H1 (cell line): Measurements from ENCODE around the gene TMEM163. TPM values are rescaled to one million over a fixed set of nuclear protein-coding genes. Genes with fewer than 3 reads are reported as not detected.

Experiments
- CTCF ChIA-PET: fragments of 300-600 bp; sonication (Branson Sonifier 250); formaldehyde crosslinking; loops from one replicate; lab custom pipeline; 2021; ENCODE audit not compliant: partially characterized antibody; lab: Charles Lee
- POLR2A ChIA-PET: fragments of 300-600 bp; sonication (Branson Sonifier 250); formaldehyde crosslinking; loops from one replicate; lab custom pipeline; 2021; ENCODE audit warnings: inconsistent platforms; ENCODE audit not compliant: partially characterized antibody; lab: Charles Lee
- DNase-seq, 2 experiments: peaks; one replicate each; pipeline versions ENCODE4 v3.0.0 to v3.0.0-alpha.2; 2010 to 2022; ENCODE audit warnings: low spot score in 2 of 2, low read depth in 1 of 2, mixed read lengths in 1 of 2
- FAIRE-seq: peaks from 2 replicates; lab custom pipeline; 2011; peaks lifted over from hg19 to GRCh38; lab: Jason Lieb, UNC
- H2AFZ ChIP-seq: 2 replicates; pipeline ENCODE4 v1.8.1; 2012; ENCODE audit warnings: low read length, inconsistent platforms
- H2AK5ac ChIP-seq: 2 replicates; pipeline ENCODE4 v1.6.1; 2013; ENCODE audit warnings: low read depth, low read length
- H2BK120ac ChIP-seq: replicated peaks from 2 replicates; pipeline ENCODE3; 2013; ENCODE audit warnings: low read depth, low read length, inconsistent platforms
- H2BK12ac ChIP-seq: 2 replicates; pipeline ENCODE4 v1.6.1; 2013; ENCODE audit warnings: low read depth, low read length
- H2BK15ac ChIP-seq: 2 replicates; pipeline ENCODE4 v1.6.1; 2013; ENCODE audit warnings: low read length
- H2BK20ac ChIP-seq: 2 replicates; pipeline ENCODE4 v1.6.1; 2013; ENCODE audit warnings: low read length
- H2BK5ac ChIP-seq: 2 replicates; pipeline ENCODE4 v1.6.1; 2013; ENCODE audit warnings: low read depth, low read length
- H3K14ac ChIP-seq: 2 replicates; pipeline ENCODE4 v1.6.1; 2013; ENCODE audit warnings: inconsistent platforms; ENCODE audit not compliant: insufficient read length
- H3K18ac ChIP-seq: 2 replicates; pipeline ENCODE4 v1.6.1; 2013; ENCODE audit warnings: low read length; ENCODE audit errors: extremely low read depth
- H3K23ac ChIP-seq: 2 replicates; pipeline ENCODE4 v1.6.1; 2013; ENCODE audit warnings: inconsistent platforms; ENCODE audit not compliant: insufficient read length
- H3K23me2 ChIP-seq: 2 replicates; pipeline ENCODE4 v1.6.1; 2013; ENCODE audit warnings: low read depth, low read length
- H3K27ac ChIP-seq: 2 replicates; pipeline ENCODE4 v1.6.1; 2011; ENCODE audit warnings: low read depth, low read length, inconsistent platforms
- H3K27me3 ChIP-seq, 4 experiments: replicated peaks in 1 of 4; 1 replicate in 1 of 4; 2 replicates in 3 of 4; pipeline versions ENCODE4 v1.6.1 to v1.8.1; 2011 to 2013; ENCODE audit warnings: low read length in 3 of 4, mild to moderate bottlenecking in 3 of 4, inconsistent platforms in 2 of 4, mixed read lengths in 2 of 4, moderate library complexity in 1 of 4; ENCODE audit not compliant: control insufficient read depth in 3 of 4, insufficient read depth in 3 of 4; ENCODE audit errors: extremely low read depth in 1 of 4
- H3K36me3 ChIP-seq, 4 experiments: 2 replicates each; pipeline versions ENCODE4 v1.6.1 to v1.8.1; 2011 to 2013; ENCODE audit warnings: mild to moderate bottlenecking in 4 of 4, low read length in 3 of 4, moderate library complexity in 2 of 4, control low read depth in 1 of 4, inconsistent platforms in 1 of 4; ENCODE audit not compliant: insufficient read depth in 4 of 4, control insufficient read depth in 2 of 4
- H3K4ac ChIP-seq: replicated peaks from 2 replicates; pipeline ENCODE3; 2013; ENCODE audit warnings: low read length, low read depth, mixed read lengths, inconsistent platforms; ENCODE audit not compliant: insufficient read length
- H3K4me1 ChIP-seq, 4 experiments: replicated peaks in 1 of 4; 1 replicate in 1 of 4; 2 replicates in 3 of 4; pipeline versions ENCODE4 v1.6.1 to v1.8.1; 2011 to 2013; ENCODE audit warnings: low read length in 3 of 4, inconsistent platforms in 2 of 4, mixed read lengths in 1 of 4; ENCODE audit not compliant: insufficient read depth in 4 of 4, control insufficient read depth in 3 of 4
- H3K4me2 ChIP-seq, 2 experiments: 2 replicates each; pipeline versions ENCODE4 v1.6.1 to v1.8.1; 2011 to 2013; ENCODE audit warnings: low read depth in 2 of 2, low read length in 2 of 2, control low read depth in 1 of 2, inconsistent platforms in 1 of 2, mild to moderate bottlenecking in 1 of 2; ENCODE audit not compliant: insufficient read depth in 1 of 2
- H3K4me3 ChIP-seq, 4 experiments: fragments of 200-600, 300-600 bp in 1 of 4; sonication (generic), shearing (Covaris generic), sonication (Bioruptor Twin) in 1 of 4; 2 replicates each; pipeline versions ENCODE4 v1.5.1 to v1.8.1; 2011 to 2016; ENCODE audit warnings: low read length in 4 of 4, low read depth in 3 of 4, control low read depth in 2 of 4, inconsistent platforms in 2 of 4, mild to moderate bottlenecking in 2 of 4, mixed read lengths in 1 of 4, moderate library complexity in 1 of 4; ENCODE audit not compliant: insufficient read depth in 2 of 4; ENCODE audit errors: extremely low read depth in 1 of 4
- H3K56ac ChIP-seq: replicated peaks from 2 replicates; pipeline ENCODE3; 2013; ENCODE audit warnings: low read depth, mild to moderate bottlenecking, mixed read lengths, low read length, inconsistent platforms; ENCODE audit not compliant: insufficient read length
- H3K79me1 ChIP-seq: 2 replicates; pipeline ENCODE4 v1.6.1; 2013; ENCODE audit warnings: low read depth, low read length, control low read depth
- H3K79me2 ChIP-seq, 2 experiments: 2 replicates each; pipeline versions ENCODE4 v1.6.1 to v1.8.1; 2012 to 2013; ENCODE audit warnings: low read length in 2 of 2, mild to moderate bottlenecking in 2 of 2, inconsistent platforms in 1 of 2; ENCODE audit not compliant: insufficient read depth in 2 of 2, control insufficient read depth in 1 of 2
- H3K9ac ChIP-seq, 4 experiments: replicated peaks in 1 of 4; 1 replicate in 1 of 4; 2 replicates in 3 of 4; pipeline versions ENCODE4 v1.6.1 to v1.8.1; 2011 to 2013; ENCODE audit warnings: low read depth in 3 of 4, low read length in 3 of 4, control low read depth in 2 of 4, mild to moderate bottlenecking in 2 of 4, moderate library complexity in 2 of 4, inconsistent platforms in 1 of 4; ENCODE audit errors: extremely low read depth in 1 of 4
- H3K9me3 ChIP-seq, 2 experiments: 2 replicates each; pipeline versions ENCODE4 v1.6.1 to v1.8.1; 2012 to 2013; ENCODE audit warnings: mild to moderate bottlenecking in 2 of 2, moderate library complexity in 2 of 2, control low read depth in 1 of 2, inconsistent platforms in 1 of 2, low read depth in 1 of 2, low read length in 1 of 2, mixed read lengths in 1 of 2; ENCODE audit not compliant: insufficient read depth in 2 of 2
- H4K20me1 ChIP-seq, 2 experiments: replicated peaks in 1 of 2; 2 replicates each; pipeline versions ENCODE3 to v1.8.1; 2011 to 2013; ENCODE audit warnings: inconsistent platforms in 2 of 2, low read length in 2 of 2, mild to moderate bottlenecking in 1 of 2; ENCODE audit not compliant: insufficient read depth in 2 of 2, control insufficient read depth in 1 of 2
- H4K5ac ChIP-seq: 2 replicates; pipeline ENCODE4 v1.6.1; 2013; ENCODE audit warnings: low read length, low read depth, mixed read lengths, inconsistent platforms; ENCODE audit not compliant: insufficient read length
- H4K8ac ChIP-seq: 2 replicates; pipeline ENCODE4 v1.8.0; 2013; ENCODE audit warnings: mild to moderate bottlenecking, moderate library complexity, low read length, inconsistent platforms; ENCODE audit not compliant: insufficient read depth; ENCODE audit errors: extremely low read depth
- H4K91ac ChIP-seq: replicated peaks from 2 replicates; pipeline ENCODE3; 2013; ENCODE audit warnings: low read length, mixed read lengths, inconsistent platforms; ENCODE audit not compliant: insufficient read length
- CHD1 ChIP-seq: IDR thresholded peaks from 2 replicates; pipeline ENCODE4 v1.6.1; 2012; ENCODE audit warnings: low read depth, low read length, improper control_type of control experiment
- FOSL1 ChIP-seq: IDR thresholded peaks from 2 replicates; pipeline ENCODE4 v1.6.1; 2011; ENCODE audit warnings: mild to moderate bottlenecking, low read depth, low read length, moderate library complexity; ENCODE audit not compliant: insufficient read depth
- RFX5 ChIP-seq: IDR thresholded peaks from 2 replicates; pipeline ENCODE4 v1.6.1; 2011; ENCODE audit warnings: low read depth, low read length, improper control_type of control experiment, borderline replicate concordance
- SRF ChIP-seq: IDR thresholded peaks from 2 replicates; pipeline ENCODE4 v1.6.1; 2011; ENCODE audit warnings: mild to moderate bottlenecking, low read depth, low read length, moderate library complexity
- WGBS, 2 experiments: shearing (Covaris generic) in 1 of 2; methylation state at CpG; one replicate each; pipeline versions ENCODE4 v1.1.6 to v1.1.7; 2013 to 2015; ENCODE audit warnings: low lambda C conversion rate in 2 of 2, mixed read lengths in 2 of 2, inconsistent platforms in 1 of 2, low coverage in 1 of 2, missing lambda C conversion rate in 1 of 2; ENCODE audit not compliant: insufficient replicate concordance in 2 of 2, insufficient coverage in 1 of 2, insufficient read length in 1 of 2; ENCODE audit errors: extremely low coverage in 1 of 2, missing lambda C conversion rate in 1 of 2; 5-methylcytosine and 5-hydroxymethylcytosine counted together
- polyA plus RNA-seq, 7 experiments: library from polyadenylated mRNA; depleted of rRNA in 3 of 7; stranded (reverse) in 5 of 7; unstranded in 2 of 7; fragments of >200 nt in 5 of 7; fragments of 200-250 nt in 2 of 7; gene quantifications; 1 replicate in 5 of 7; 2 replicates in 1 of 7; 4 replicates in 1 of 7; pipeline versions ENCODE4 v1.2.1 to v1.2.3, GENCODE V29; 2011 to 2013; ENCODE audit warnings: missing spikeins in 2 of 7, mixed read lengths in 2 of 7
- total RNA-seq: library from RNA; stranded (reverse); fragmentation: NEBNext Ultra II Directional; extraction: Animal tissue kit (Norgen Biotek cat#: 25700); gene quantifications from 2 replicates; pipeline ENCODE4 v1.2.1, GENCODE V29; 2021
- TF ChIP-seq, protein P1 (sequence below), 3 experiments: IDR thresholded peaks; 1 replicate in 2 of 3; 2 replicates in 1 of 3; pipeline versions ENCODE4 v1.5.1 to v1.6.1; 2011; ENCODE audit warnings: low read length in 3 of 3, mild to moderate bottlenecking in 3 of 3, inconsistent platforms in 2 of 3, low read depth in 1 of 3, moderate library complexity in 1 of 3; ENCODE audit not compliant: insufficient read depth in 1 of 3; ENCODE audit errors: control extremely low read depth in 1 of 3

Gene TMEM163
- total and polyA plus RNA-seq, 2 of the 8 experiments (the other 6 are each of a cell fraction or from before 2014, with no cell fraction given) = 2.8 to 3.2 TPM

DNA sequence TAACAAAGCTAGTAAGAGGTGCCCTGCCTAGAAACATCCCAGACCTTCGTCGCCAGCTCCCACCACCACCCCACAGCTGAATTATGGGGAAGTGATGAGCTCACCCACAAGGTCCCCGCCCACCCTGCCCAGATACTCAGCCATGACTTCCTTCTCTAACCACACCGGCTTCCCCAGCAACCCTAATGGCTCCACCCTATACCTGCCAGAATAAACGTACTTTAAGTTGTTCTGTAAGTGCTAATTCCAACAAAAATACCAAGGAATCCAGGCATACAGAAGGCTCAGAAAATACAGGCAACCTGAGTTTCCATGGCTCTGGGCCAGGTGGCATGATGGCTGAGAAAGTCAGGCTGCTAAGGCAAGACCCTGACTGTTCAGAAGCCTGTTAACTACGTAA is 39.1 kb downstream of the TMEM163 start:
- CTCF ChIA-PET = interaction anchor here (2.2 kb wide), 1 partner anchor 23 kb away, joined by 5 read pairs; no protein-coding TSS in a partner anchor
- Histone ChIP-seq H2BK20ac (no peak overlapping the region), H3K9me3 (no peaks in the 10 kb centered on the region), H3K14ac (no peak overlapping the region), H3K56ac (no peak overlapping the region), H3K36me3 (no peaks in the 10 kb centered on the region), H2BK120ac (no peak overlapping the region), H4K20me1 (no peaks in the 10 kb centered on the region), H2AK5ac (no peak overlapping the region), H3K23ac (no peak overlapping the region), H2BK5ac (no peak overlapping the region), H2AFZ (no peak overlapping the region), H4K8ac (no peak overlapping the region), H3K4ac (no peak overlapping the region), H2BK15ac (no peak overlapping the region), H3K27me3 (no peaks in the 10 kb centered on the region), H2BK12ac (no peak overlapping the region), H3K79me2 (no peaks in the 10 kb centered on the region), H3K27ac (no peak overlapping the region), H3K18ac (no peak overlapping the region), H3K4me3 (no peak overlapping the region), H3K4me1 (peaks cover 0 to 6% (median 1%) of the 10 kb centered on the region in 4 experiments; a peak in 1 of 7 replicates), H3K9ac (no peak overlapping the region), H4K91ac (no peak overlapping the region), H4K5ac (no peak overlapping the region), H3K4me2 (no peak overlapping the region), H3K23me2 (no peaks in the 10 kb centered on the region), H3K79me1 (no peaks in the 10 kb centered on the region)
- DNase-seq (no peak), FAIRE-seq (no peak)
- POLR2A ChIA-PET = no interaction called here
- 93% methylated on average over 6 of the region's 6 CpGs; no CpG with 5 or more reads in 1 of the 2 experiments for WGBS, 2 experiments
- TF ChIP-seq, protein P1, sequence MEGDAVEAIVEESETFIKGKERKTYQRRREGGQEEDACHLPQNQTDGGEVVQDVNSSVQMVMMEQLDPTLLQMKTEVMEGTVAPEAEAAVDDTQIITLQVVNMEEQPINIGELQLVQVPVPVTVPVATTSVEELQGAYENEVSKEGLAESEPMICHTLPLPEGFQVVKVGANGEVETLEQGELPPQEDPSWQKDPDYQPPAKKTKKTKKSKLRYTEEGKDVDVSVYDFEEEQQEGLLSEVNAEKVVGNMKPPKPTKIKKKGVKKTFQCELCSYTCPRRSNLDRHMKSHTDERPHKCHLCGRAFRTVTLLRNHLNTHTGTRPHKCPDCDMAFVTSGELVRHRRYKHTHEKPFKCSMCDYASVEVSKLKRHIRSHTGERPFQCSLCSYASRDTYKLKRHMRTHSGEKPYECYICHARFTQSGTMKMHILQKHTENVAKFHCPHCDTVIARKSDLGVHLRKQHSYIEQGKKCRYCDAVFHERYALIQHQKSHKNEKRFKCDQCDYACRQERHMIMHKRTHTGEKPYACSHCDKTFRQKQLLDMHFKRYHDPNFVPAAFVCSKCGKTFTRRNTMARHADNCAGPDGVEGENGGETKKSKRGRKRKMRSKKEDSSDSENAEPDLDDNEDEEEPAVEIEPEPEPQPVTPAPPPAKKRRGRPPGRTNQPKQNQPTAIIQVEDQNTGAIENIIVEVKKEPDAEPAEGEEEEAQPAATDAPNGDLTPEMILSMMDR (IDR thresholded peaks at IDR 0.05; ENCODE audit: control extremely low read depth in 1 of 3, insufficient read depth in 1 of 3, low read depth in 1 of 3, low read length in 3 of 3) = no peak
- TF ChIP-seq RFX5 = no peak
- TF ChIP-seq FOSL1 = no peak
- no peak for TF ChIP-seq CHD1
- TF ChIP-seq SRF = no peak
